Left lobe of liver (tissue), 2 donors: ENCODE data around the gene E4F1. TPM values are rescaled to one million over a fixed set of nuclear protein-coding genes. Genes with fewer than 3 reads are reported as not detected.

Source experiments
- ATAC-seq: fragments of 200-7000 bp; cut with Tn5 transposase; one replicate; pipeline ENCODE4 v1.9.1; 2020; ENCODE audit warnings: mild to moderate bottlenecking, moderate library complexity
- DNase-seq: peaks from one replicate; pipeline ENCODE4 v3.0.0-alpha.2; 2020; ENCODE audit warnings: low spot score
- total RNA-seq: library from RNA; stranded (reverse); gene quantifications from one replicate; pipeline ENCODE4 v1.2.1, GENCODE V29; 2021
- donor health status: DM: no; HTN: no; CAD: no; lungs with moderate emphysema.
- donor health status: DM: no; HTN: yes; CAD: no.

E4F1 gene
- total RNA-seq: 12.7 TPM

GRCh38 chr16:2223221-2223941, at the start of gene E4F1:
Gene E4F1 (plus strand): TSS chr16:2223591. CDS start chr16:2223614, 23 bp downstream.
- ATAC-seq (peak; percentile 93), DNase-seq (peak; percentile 100)

- ATAC-seq: no peak
Measured at GRCh38 chr16:2173916-2174315, 49.5 kb upstream of the E4F1 start.

DNA sequence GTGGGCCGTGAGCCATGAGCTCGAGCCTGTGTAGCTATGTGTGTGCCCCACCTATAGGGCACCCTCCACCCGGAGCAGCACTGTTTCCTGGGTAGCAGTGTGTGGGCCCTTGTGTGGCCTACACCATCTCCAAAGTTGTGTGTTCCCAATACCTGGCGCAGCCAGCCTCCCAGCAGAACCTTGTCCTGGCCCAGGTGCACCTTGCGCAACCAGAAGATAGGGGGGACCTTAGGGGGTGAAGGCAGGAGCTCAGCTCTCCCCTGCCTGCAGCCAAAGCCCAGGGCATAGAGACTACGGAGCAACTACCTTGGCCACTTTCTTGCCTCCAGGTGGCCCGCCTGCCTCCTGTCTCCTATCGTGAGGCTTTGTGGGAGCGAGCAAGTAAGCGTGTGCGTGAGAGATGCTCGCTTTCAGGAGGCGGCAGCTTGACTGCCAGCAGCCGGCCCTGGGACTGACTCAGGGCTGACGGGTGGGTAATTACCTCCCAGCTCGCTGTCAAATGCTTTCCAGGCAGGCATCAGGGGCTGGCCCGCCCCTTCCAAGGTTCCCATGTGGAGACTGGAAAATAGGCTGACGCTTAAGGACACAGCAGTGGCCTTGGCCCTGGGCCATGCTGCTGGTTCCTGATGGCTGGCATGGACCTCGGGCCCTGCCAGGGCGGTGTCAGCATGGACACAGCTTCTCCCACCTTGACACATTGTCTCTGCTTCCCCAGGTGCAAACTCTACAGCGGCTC, 48.8 kb upstream of the E4F1 start:
- ATAC-seq: no peak
- no peak for DNase-seq

More at GRCh38 chr16:2173916-2174315, 49.5 kb upstream of the E4F1 start:
- no peak for DNase-seq

DNA sequence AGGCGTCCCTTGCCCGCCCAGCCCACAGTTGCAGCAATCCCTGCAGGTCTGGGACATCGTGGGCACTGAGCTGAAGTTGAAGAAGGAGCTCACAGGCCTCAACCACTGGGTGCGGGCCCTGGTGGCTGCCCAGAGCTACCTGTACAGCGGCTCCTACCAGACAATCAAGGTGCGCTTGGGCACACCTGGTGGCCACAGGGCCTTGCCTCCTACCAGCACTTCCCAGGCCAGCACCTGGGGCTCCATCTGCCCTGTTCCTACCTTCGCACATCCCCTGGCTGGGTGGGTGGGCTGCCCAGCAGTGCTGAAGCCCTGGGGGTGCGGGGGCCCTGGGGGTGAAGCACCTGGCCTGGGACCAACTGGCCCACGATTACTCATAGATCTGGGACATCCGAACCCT, 47.9 kb upstream of the E4F1 start:
- no peak for ATAC-seq
- no peak for DNase-seq

GRCh38 chr16:2176047-2176446, 47.3 kb upstream of the E4F1 start:
- DNase-seq (no peak), ATAC-seq (no peak)

GRCh38 chr16:2177101-2177500, 46.3 kb upstream of the E4F1 start:
- ATAC-seq: no peak
- no peak for DNase-seq

GRCh38 chr16:2177561-2177960, 45.8 kb upstream of the E4F1 start:
- DNase-seq (no peak), ATAC-seq (no peak)

GRCh38 chr16:2178321-2179106, 44.9 kb upstream of the E4F1 start:
- ATAC-seq: peak; percentile 8

GRCh38 chr16:2179107-2179501, 44.3 kb upstream of the E4F1 start:
- ATAC-seq: no peak

More at GRCh38 chr16:2178321-2179106, 44.9 kb upstream of the E4F1 start:
- no peak for DNase-seq

DNA sequence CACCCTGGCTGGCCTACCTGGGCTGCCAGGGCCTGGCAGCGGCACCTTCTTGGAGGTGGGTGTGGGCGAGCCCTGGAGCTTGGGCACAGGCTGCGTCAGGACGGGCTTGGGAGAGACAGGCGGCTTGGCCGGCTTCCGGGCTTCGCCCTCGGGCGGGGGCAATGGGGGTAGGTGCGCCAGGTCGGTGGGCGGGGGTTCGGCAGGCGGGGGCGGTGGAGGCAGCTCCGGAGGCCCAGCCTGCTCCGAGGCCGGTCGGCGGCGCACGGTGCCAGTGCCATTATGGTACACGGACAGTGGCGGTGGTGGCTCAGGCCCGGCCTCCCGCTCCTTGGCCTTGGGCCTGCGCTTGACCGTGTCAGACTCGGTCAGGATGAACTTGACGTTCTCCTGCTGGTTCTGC, 43.8 kb upstream of the E4F1 start:
- ATAC-seq (peak; percentile 2), DNase-seq (no peak)

More at GRCh38 chr16:2179107-2179501, 44.3 kb upstream of the E4F1 start:
- DNase-seq: no peak

GRCh38 chr16:2180461-2180860, 42.9 kb upstream of the E4F1 start:
- no peak for ATAC-seq

DNA sequence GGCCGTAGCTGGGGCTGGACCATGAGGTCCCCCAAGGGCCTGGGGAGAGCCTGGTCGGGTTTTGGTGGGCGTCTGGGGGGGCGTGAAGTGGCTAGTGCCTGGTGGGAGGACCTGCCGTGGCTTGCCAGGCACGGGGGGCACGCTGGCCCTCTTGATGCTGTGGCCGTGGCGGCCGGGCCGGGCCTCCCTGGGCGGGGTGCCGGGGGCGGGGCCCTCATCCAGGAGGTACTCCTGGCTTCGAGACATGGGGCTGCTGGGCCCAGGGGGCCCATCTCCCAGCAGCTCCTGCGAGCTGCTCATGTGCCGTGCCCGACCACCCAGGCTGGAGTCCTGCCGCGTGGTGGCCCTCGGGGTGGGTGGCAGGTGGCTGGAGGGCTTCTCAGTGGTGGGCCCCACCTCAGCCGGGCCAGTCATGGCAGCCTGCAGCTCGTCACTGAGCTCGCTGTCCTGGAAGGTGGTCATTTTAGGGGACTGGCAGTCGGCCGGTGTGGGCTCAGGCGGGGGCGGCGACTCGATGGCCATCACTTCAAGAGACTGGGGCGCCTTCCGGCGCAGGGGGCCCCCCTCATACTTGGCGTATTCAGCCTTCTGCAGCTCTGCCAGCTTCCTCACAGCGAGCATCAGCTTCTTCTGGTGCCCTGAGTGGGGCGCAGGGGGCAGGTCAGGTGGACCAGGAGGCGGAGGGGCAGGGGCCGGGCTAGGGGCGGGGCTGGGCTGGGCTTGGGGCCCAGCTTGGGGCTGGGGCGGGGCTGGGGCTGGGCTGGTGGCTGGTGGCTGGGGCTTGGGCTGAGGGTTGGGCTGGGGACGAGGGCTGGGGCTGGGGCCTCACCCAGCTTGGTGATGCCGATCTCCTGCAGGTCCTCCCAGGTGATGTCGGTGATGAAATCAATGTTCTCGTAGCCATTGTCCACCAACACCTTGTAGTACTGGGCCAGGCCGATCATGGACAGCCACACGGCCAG, 42.1 kb upstream of the E4F1 start:
- DNase-seq: no peak

More at GRCh38 chr16:2180461-2180860, 42.9 kb upstream of the E4F1 start:
- DNase-seq: no peak

DNA sequence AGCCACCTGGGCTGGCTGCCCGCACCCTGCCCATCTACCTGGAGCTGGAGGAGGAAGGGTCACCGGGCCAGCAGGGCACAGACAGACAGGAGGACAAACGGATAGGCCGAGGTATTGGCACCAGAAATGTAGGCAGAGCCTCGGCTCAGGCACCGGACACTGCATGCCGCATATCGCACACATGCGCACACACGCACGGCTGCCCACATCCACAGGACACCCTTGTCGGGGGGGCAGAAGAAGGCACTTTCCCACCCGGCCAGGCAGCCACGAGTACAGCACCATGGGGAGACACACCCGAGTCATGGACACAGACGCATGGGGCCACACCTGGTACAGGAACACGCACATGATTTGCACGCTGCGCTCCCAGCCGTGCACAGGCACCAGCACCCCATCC, 41.4 kb upstream of the E4F1 start:
- no peak for DNase-seq
- ATAC-seq: no peak

More for the DNA sequence above, 42.1 kb upstream of the E4F1 start:
- peak; percentile 6 for ATAC-seq

- DNase-seq (no peak), ATAC-seq (no peak)
Measured at GRCh38 chr16:2183671-2184070, 39.7 kb upstream of the E4F1 start.

GRCh38 chr16:2184346-2184745, 39.0 kb upstream of the E4F1 start:
- no peak for DNase-seq

DNA sequence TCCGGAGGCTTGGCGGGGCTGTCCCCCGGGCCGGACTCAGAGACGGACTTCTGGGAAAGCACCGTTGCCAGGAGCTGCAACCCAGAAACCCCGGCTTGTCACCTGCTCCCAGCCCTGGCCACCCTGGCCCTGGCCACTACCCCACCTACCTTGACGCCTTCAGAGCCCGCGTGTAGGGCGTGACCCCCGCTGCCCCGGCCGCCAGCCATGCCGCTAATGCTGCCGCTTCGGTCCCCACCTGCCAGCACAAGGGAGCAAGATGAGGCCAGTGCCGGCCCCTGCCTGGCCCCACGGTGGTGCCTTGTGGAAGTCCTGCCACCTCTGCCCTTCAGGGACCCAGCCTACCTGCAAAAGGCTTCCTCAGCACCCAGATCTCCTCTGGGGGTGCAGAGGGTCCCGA, 38.4 kb upstream of the E4F1 start:
- DNase-seq: no peak

More at GRCh38 chr16:2184346-2184745, 39.0 kb upstream of the E4F1 start:
- no peak for ATAC-seq

GRCh38 chr16:2186064-2186463, 37.3 kb upstream of the E4F1 start:
- ATAC-seq: no peak

More for the DNA sequence above, 38.4 kb upstream of the E4F1 start:
- peak; percentile 3 for ATAC-seq

DNA sequence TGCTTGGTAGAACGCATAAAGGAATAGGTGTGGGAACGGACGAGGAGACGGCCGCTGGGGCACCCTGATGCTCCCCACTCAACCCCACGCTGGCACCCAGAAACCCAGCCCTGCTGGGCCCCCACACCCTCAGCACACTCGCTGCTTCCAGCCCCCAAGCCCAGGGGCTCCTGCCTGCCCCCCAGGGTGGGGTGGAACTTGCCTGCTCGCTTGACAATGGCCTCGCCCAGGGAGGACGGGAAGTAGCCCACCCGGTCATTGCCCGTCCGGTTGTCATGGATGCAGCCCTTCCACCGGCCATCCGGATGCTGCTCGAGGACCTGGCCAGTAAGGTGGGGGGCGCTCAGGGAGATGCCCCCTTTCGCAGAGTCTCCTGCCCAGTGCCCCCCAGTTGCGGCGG, 36.9 kb upstream of the E4F1 start:
- DNase-seq (no peak), ATAC-seq (no peak)

More at GRCh38 chr16:2186064-2186463, 37.3 kb upstream of the E4F1 start:
- DNase-seq: no peak

DNA sequence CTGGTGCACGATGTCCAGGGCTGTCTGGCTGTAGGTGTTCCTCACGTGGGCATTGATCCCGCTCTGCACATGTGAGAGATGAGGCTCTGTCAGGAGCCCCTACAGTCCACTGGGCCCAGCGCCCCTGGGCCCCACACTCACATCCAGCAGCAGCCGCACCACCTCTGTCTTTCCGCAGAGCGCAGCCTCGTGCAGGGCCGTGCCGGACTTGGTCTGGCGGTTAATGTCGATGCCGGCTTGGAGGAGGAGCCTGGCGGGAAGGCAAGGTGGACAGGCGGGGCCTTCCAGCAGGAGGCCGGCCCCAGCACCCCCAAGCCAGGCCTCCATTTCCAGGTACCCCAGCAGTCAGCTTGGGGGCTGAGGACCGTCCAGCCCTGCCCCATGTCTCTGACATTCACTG, 36.2 kb upstream of the E4F1 start:
- no peak for DNase-seq

GRCh38 chr16:2188395-2188794, 35.0 kb upstream of the E4F1 start:
- ATAC-seq: no peak
- DNase-seq: no peak

More for the DNA sequence above, 36.2 kb upstream of the E4F1 start:
- no peak for ATAC-seq
